Measurements from ENCODE around the gene MYRF. TPM values are rescaled to one million over a fixed set of nuclear protein-coding genes. Genes with fewer than 3 reads are reported as not detected.

The MYRF gene
- total and polyA plus RNA-seq, 2 of the 13 experiments (the other 11 are each of a cell fraction or from before 2014, with no cell fraction given) = 10.2 to 25.9 TPM

GRCh38 chr11:61792310-61793082, 40.1 kb downstream of the MYRF start, which contains the start of the genes FEN1 and TMEM258 (continued):
- TF ChIP-seq HBP1 (CRISPR knock-in tag; IDR thresholded peaks at IDR 0.05; ENCODE audit: low read depth) (peak; percentile 60; the same call in 1 of the 2 replicates), HDAC1 (CRISPR knock-in tag; IDR thresholded peaks at IDR 0.05) (peak; percentile 98), ZBTB3 (CRISPR knock-in tag; IDR thresholded peaks at IDR 0.05; ENCODE audit: borderline replicate concordance, low read depth) (no peak), BCL3 (CRISPR knock-in tag; IDR thresholded peaks at IDR 0.05) (peak; percentile 47; the same call in 1 of the 2 replicates), ZSCAN29 (CRISPR knock-in tag; conservative IDR thresholded peaks at IDR 0.05) (peak; percentile 75; the same call in 1 of the 2 replicates), NCOA2 (CRISPR knock-in tag; IDR thresholded peaks at IDR 0.05) (peak; percentile 40), MYC (CRISPR knock-in tag; IDR thresholded peaks at IDR 0.05; ENCODE audit: borderline replicate concordance) (peak; percentile 76; the same call in 1 of the 2 replicates), MXD3 (CRISPR knock-in tag; IDR thresholded peaks at IDR 0.05) (peak; percentile 61; the same call in 1 of the 2 replicates), ZSCAN25 (CRISPR knock-in tag; IDR thresholded peaks at IDR 0.05) (0 out of 2 replicates have a peak, but pooled peaks have one; percentile 17), ZFP37 (CRISPR knock-in tag; IDR thresholded peaks at IDR 0.05; ENCODE audit: borderline replicate concordance) (no peak), ZMAT3 (CRISPR knock-in tag; conservative IDR thresholded peaks at IDR 0.05) (peak; percentile 76; the same call in 1 of the 2 replicates), NONO (IDR thresholded peaks at IDR 0.05) (no peak), NONO (CRISPR knock-in tag; conservative IDR thresholded peaks at IDR 0.05) (peak; percentile 66; the same call in 1 of the 2 replicates), ASH2L (IDR thresholded peaks at IDR 0.05; ENCODE audit: insufficient read length, low read depth, low read length) (no peak), AGO1 (IDR thresholded peaks at IDR 0.05; ENCODE audit: low read depth, low read length, poor library complexity, severe bottlenecking) (peak; percentile 77), SOX6 (IDR thresholded peaks at IDR 0.05) (no peak), SOX6 (CRISPR knock-in tag; IDR thresholded peaks at IDR 0.05) (peak; percentile 42; the same call in 1 of the 2 replicates), HNF4G (IDR thresholded peaks at IDR 0.05; ENCODE audit: borderline replicate concordance, low read depth, low read length) (no peak), HNF4G (CRISPR knock-in tag; IDR thresholded peaks at IDR 0.05; ENCODE audit: borderline replicate concordance, low read depth) (no peak), FOXM1 (CRISPR knock-in tag; IDR thresholded peaks at IDR 0.05) (no peak), MIXL1 (CRISPR knock-in tag; IDR thresholded peaks at IDR 0.05) (no peak), ZNF83 (CRISPR knock-in tag; IDR thresholded peaks at IDR 0.05; ENCODE audit: borderline replicate concordance) (no peak)
- TF ChIP-seq, protein P1, sequence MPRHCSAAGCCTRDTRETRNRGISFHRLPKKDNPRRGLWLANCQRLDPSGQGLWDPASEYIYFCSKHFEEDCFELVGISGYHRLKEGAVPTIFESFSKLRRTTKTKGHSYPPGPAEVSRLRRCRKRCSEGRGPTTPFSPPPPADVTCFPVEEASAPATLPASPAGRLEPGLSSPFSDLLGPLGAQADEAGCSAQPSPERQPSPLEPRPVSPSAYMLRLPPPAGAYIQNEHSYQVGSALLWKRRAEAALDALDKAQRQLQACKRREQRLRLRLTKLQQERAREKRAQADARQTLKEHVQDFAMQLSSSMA (CRISPR knock-in tag; IDR thresholded peaks at IDR 0.05) = no peak
- TF ChIP-seq, protein P2, sequence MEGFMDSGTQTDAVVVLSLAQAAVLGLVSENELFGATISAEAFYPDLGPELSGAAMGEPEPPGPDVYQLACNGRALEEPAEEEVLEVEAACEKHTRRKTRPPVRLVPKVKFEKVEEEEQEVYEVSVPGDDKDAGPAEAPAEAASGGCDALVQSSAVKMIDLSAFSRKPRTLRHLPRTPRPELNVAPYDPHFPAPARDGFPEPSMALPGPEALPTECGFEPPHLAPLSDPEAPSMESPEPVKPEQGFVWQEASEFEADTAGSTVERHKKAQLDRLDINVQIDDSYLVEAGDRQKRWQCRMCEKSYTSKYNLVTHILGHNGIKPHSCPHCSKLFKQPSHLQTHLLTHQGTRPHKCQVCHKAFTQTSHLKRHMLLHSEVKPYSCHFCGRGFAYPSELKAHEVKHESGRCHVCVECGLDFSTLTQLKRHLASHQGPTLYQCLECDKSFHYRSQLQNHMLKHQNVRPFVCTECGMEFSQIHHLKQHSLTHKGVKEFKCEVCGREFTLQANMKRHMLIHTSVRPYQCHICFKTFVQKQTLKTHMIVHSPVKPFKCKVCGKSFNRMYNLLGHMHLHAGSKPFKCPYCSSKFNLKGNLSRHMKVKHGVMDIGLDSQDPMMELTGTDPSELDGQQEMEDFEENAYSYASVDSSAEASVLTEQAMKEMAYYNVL (CRISPR knock-in tag; IDR thresholded peaks at IDR 0.05; ENCODE audit: borderline replicate concordance) = no peak

All from HepG2 (cell line).